ENCODE measurements around the gene SLC1A2. TPM values are rescaled to one million over a fixed set of nuclear protein-coding genes. Genes with fewer than 3 reads are reported as not detected.

SLC1A2 gene
- total RNA-seq, 1 experiment from 2014 or later: 1.7 TPM

DNA sequence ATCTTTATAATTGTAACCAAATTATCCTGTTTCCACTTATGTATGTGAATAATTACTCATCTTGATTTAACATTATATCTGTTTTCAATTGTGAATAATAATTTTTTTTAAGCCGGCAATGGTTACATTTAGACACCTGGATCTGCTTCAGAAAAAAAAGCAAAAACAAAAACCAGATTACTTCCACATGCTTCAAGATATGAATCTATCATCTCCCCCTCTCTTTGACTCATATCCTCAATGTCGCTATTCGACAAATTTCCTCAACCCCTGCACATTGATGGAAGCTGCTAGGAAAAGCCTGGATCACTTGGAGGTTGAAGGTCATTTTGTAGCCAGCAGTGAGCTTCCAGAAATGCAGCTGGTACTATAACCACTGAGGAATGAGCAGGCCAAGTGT is 42.7 kb downstream of the SLC1A2 start:
- DNase-seq (ENCODE audit: low spot score): no peak

DNA sequence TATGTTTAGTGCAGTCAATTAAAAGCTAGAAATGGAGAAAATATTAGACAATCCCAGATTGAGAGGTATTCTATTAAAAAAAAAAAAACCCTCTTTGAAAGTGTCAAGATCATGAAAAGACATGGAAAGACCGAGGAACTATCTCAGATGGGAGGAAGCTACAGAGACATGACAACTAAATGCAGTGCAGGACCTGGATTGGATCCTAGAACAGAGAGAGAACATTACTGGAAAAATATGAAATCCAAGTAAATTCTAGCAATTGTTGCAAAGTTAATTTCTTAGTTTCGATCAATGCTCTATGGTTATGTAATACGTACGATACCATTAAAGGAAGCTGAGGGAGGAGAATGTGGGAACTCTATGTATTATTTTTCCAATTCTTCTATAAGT is 43.2 kb downstream of the SLC1A2 start:
- no peak for DNase-seq (ENCODE audit: low spot score)

DNA sequence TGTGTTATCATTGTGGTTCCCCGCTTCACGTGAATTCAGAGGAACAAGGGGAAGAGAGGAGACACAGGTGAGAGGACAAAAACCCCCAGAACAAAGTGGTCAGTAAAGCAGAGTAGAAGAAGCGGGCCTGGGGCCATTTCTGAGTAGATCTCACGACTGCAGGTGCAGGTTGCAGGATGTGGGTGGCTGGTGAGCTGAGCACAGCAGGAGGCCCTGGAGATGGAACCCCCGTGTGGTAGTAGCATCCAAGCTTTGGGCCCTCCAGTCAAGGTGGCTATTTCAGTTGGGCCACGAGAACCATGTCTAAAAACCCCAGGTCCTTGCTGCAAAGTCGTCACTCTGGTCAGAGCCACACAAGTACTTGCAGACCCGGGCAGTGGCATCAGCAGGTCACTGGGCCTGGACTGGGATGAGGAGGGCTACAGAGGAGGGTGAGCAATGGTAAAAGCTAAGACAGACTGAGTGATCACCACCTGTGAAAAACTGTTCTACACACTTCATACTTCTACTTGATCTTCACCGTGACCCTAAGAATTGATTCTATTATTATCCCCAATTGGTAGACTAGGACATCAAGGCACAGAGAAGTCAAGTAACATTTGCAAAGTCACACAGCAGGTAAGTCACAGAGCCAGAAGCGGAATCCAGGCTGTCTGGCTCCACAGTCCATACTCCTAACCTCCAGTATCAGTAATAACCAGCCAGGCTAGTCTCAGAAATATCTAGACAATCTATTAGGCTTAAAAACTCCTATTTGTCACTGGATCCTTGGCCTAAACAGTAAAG is 43.8 kb downstream of the SLC1A2 start:
- DNase-seq (ENCODE audit: low spot score): no peak

DNA sequence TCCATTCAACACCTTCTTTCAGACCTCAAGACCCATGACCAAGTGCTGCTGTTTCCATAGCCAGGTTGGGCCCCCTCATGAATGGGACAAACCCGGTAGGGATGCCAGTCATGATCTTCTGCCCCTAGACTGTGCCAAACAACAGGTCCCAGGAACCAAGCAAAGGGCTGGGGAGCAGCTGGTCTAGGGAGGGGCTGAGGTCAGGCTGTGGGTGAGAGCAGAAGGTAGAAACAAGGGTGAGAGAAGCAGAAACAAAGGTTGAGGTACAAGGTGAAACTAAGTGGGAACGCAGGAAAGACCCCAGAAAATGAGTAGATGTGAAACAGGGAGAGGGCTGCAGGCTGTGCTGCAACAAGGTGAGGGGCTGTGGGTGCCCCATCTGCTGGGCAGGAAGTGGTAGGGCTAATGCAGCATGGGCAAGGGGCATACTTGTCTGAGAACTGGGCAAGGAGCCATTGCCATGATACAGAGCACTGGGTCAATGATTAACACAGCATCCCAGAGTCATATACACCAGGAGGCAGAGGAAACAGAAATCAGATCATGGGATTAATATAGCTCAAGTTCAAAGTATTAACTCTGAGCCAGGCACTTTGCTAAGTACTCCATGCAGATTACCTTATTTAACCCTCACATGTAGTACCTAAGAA is 45.9 kb downstream of the SLC1A2 start:
- peak; percentile 32 for DNase-seq (ENCODE audit: low spot score)

DNA sequence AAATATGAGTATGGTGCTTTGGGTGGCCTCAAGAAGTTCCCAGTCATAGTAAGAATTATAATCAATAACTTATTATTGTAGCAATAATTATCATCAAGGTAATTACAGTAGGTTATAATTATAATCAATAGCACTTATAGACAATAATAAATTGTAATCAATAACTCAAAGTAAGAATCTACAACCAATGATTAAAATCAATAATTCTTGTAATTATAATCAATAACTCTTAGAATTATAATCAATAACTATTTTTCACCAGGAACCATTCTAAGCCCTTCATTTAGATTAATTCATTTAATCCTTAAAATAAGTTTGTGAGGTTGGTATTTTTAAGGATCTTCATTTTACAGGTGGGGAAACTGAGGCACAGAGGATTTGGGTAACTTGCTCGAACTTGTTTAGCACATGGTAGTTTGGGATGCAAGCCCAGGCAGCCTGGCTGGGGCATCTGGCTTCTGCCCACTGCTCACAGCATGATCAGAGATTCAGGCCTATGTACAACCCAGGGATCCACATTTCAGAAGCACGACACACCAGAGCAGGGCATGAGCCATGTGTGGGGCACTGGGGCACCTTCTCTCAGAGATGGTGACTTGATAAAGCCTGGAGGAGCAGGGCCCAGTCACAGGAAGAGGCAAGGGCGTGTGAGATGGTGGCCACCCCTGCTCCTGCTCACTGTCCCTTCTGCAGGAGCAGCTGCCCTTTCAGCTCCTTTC is 46.6 kb downstream of the SLC1A2 start:
- no peak for DNase-seq (ENCODE audit: low spot score)

DNA sequence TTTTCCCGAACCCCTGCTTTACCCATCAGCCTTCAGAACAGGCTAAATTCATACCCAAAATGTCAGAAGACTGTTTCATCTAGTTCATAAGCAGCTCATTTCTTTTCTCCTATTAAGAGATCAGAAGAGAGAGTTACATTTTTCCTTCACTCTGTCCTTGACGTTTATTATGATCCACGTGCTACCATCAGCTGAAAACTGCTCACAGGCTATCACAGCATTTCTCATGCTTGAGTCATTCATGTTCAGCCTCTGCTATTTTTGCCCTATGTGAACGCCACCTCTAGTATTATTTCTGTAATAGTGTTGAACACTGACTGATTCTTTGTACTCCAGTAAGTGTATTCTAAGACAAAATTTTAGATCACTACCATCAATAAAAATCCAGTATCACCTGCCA is 51.9 kb downstream of the SLC1A2 start:
- no peak for DNase-seq (ENCODE audit: low spot score)

DNA sequence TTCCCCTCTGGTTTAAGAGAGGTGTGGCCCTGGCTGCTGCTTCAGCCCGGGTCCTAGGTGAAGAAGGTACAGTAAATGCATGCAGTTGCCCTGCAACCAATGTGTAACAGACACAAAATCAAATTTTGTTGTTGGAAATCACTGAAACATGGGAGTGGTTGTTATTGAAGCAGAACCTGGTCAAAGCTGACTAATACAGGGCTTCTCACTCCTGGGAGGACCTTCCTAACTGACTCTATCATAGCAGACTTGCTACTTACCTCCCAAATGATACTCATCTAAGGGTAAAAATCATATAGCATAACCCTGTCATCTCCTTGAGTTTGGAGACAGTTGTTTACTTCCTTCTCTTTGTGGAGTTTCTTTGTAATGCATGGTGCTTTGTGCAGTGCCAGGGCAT is 52.6 kb downstream of the SLC1A2 start:
- DNase-seq (ENCODE audit: low spot score): no peak

DNA sequence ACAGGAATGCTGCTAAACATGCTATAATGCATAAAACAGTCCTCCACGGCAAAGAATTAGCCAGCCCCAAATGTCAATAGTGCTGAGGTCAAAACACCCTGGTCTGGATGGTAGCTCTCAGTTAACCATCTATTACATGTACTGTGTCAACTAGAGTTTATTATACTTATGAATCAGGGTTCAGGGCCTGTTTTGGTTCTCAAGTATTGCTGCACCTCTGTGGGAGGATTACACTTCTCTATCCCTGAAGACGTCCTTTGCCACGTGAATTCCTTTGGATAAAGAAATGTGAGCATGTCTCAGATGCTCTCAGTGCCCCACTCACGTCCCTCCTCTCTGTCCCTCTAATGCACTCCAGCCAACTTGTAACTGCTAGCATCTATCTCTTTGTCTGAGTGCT is 53.4 kb downstream of the SLC1A2 start:
- no peak for DNase-seq (ENCODE audit: low spot score)

DNA sequence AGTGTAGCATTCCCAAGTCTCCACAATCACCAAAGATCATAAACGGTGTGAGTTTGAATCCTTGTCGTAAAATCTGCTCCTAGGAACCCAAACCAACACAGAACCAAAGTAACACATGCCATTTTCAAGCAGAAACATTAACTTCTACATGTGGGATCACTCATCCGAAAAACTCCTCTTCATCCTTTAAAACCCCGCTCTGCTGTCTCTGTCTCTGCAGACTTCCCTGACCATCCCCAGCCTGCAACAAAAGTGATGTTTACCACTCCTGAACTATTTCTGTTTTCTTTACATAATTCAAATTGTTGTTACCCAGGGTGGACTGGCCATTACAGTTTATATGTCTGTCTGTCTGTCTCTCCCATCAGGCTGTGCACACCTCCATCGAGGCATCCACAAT is 54.0 kb downstream of the SLC1A2 start:
- DNase-seq (ENCODE audit: low spot score): no peak

DNA sequence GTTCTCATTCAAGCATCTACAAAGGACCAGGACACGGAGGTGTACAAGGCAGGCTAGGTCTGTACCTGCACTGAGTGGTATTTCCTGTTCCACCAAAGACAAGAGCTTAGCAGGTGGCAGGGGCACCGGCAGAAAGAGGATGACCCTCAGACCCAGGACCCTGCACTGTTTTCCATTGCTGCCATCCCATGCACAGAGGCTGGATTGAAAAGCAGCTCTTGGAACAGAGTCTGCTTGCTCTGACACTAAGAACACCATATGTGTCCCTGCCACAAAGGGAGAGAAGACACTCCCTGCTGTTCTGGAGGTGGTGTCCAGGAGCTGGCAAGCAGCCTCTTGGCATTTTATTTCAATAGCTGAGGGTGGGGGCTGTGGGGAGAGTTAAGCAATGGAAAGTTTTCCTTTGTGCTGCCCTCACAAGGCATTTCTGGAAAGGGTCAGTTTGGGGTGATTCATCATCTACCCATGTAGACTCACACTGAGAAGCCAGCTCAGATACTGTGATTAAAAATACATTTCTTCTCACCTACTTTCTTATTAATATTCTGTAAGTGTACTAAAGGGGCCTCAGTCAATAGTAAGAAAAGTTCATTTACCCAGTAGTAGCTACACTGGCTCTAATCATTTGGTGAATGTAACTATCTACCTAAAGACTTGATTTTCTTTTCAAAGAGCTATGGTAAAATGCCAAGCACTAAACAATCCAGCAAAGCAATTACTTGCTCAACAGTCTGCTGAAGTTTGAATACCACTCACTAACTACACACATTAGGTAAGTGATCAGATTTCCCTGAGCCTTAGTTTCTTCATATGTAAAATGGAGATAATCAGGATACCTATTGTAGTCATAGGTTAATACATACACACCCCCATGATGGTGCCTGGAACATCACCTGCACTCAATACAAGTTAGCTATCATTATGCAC is 55.2 kb downstream of the SLC1A2 start:
- DNase-seq (ENCODE audit: low spot score): peak; percentile 92

DNA sequence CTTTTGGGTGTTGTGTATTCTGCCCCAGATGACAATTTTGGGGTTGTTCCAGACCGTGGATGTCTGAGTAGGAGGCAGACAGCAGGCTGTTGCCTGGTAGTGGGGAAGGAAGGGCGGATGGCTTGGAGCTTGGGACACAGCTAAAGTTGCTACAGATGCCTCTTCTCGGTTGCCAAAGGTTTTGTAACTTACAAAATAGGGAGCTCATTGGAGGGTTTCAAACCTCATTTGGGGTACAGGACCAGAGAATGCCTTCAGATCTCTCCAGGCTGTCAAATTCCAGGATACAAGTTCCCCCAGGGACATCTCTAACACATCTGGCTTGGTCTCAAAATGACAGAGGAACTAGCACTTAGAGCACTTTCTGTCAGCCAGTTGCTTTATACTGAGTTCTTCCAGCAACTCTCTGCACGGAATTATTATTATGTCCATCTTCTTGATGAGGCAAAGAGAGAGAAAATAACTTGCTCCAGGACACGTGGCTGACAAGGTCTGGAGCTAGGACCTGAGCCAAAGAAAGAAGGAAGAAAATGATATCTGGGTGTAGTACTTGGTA is 56.0 kb downstream of the SLC1A2 start:
- DNase-seq (ENCODE audit: low spot score): no peak

DNA sequence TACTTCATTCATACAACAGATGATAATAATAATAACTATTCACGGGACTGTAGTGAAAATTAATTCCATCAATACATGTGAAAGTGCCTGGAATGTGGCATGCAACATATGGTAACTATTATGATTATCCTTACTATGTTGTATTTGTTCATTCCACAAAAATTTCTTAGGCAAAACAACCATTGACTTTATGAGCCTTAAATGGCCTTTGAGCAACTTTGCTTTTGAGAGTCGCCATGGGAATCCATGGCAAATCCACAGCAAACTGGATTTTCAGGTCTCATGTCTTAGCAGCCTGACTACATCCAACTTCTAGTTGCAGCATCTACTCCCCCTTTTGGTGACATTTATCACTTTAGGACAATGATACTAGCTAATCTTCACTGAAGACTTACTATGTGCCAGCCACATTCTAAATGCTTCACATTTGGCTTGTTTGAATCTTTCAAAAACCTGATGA is 56.8 kb downstream of the SLC1A2 start:
- DNase-seq (ENCODE audit: low spot score): no peak

DNA sequence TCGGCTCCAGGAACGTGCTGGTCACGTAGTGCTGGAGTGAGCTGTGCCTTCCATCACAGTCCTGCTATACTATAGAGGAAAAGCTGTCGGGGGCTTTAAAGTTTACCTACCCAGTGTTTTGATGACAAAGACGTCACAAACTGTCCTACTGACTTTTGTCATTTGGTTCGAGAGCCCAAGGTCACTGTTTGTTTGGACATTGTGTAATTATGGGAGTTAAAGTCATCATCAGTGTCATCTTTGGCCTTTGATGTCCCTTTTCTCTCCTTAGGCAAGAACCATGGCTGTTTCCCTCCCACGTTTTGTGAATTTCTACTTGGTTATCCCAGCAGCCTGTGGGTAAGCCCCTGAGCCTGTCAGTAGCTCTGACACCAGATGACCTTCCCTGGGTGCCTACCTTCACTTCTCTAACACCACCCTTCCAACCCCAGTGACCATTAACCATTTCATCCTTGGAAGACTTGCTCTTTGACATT is 59.3 kb downstream of the SLC1A2 start:
- DNase-seq (ENCODE audit: low spot score): no peak

DNA sequence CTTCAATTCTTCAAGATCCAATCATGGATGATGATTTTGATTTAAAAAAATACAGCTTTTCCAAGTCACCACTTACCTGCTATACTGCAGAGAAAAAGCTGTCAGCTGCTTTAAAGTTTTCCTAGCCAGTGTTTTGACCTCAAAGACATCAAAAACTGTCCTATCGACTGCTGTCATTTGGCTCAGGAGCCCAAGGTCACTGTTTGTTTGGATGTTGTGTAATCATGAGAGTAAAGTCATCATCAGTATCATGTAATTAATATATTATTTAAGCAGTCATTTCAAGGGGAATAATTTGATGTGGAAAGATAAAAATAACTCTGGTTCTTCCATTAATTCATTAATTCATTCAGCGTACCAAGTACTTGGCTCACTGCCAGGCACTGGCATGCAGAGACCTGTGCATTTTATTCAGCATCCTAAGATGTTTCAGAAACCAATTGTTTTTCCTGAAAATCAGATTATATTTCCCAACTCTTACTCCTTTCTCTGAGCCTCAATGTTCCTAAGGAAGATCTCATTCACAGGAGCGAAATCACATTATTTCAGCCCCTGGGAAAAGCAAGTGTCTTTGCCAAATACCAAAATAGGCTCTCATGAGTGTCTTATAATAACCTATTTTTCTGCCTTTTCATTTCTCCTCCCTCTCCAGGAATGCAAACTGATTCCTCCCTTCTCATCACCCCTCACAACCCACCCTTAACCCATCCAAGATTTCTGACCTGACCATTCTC is 59.9 kb downstream of the SLC1A2 start:
- no peak for DNase-seq (ENCODE audit: low spot score)

DNA sequence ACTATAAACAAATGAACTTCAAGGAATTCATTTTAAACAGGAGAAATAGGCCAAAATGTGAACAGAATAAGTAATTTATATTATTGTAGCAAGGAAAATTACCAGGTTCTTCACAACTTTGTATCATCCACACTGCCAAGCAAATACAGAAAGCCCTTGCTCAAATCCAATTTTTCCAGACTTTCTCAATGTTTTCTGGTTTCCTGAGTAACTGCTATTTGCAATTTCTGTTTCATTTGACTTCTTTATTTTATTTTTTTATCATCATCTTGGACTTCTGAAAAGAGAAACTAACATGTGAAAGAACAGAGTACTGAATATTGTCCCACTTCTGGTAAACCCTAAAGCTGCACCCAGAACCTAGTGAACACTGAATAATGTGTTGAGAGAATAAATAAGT is 61.0 kb downstream of the SLC1A2 start:
- DNase-seq (ENCODE audit: low spot score): no peak

DNA sequence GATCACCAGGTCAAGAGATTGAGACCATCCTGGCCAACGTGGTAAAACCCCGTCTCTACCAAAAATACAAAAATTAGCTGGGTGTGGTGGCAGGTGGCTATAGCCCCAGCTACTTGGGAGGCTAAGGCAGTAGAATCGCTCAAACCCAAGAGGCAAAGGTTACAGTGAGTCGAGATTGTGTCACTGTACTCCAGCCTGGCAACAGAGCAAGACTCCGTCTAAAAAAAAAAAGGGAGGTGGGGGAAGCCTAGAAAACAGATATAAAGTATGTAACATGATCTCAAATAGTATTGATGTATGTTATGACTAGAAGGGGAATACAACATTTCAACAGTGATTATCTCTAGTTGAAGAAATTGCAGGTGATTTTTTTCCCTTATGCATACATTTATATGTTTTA is 61.4 kb downstream of the SLC1A2 start:
- DNase-seq (ENCODE audit: low spot score): no peak

DNA sequence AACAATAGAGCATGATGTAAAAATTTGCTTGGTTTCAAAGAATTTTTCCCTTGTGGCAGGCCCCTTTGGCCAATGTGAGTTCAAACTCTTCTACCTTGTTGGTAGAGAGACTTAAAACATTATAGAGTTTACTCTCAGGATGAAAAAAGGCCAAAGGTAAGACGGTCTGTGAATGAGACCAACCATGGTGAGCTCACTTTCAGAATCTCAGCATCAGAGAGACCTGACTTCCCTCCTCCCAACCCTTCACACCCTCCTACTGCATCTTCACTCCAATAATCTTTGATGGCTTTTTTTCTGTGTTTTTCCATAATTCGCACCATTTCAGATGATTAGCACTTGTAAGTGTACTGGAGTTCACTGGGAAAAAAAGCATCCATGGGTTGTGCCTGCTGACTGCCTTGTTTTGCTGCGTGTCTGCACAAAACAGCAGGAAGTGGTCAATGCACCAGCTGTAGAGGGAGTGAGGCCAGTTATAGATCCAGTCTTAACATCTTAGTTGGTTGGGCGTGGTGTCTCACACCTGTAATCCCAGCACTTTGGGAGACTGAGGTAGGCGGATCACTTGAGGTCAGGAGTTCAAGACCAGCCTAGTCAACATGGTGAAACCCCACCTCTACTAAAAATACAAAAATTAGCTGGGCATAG is 64.1 kb downstream of the SLC1A2 start:
- DNase-seq (ENCODE audit: low spot score): no peak

DNA sequence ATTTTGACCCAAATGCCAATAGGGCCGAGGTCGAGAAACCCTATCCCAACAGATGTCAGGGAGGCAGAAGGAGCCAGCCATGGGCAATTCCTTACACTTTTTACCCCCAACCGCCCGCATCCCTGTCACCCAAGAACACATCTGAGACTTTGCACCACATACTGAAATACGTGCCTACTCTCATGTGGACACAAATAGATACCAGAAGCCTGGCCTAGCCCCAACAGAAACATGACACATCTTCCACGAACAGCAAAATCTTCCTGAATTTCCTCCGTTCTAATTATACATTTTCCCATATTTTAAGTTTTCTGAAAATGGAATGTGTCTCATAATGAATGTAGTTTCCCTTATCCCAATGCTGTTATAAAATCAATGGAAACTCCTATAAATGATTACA is 64.7 kb downstream of the SLC1A2 start:
- DNase-seq (ENCODE audit: low spot score): no peak

DNA sequence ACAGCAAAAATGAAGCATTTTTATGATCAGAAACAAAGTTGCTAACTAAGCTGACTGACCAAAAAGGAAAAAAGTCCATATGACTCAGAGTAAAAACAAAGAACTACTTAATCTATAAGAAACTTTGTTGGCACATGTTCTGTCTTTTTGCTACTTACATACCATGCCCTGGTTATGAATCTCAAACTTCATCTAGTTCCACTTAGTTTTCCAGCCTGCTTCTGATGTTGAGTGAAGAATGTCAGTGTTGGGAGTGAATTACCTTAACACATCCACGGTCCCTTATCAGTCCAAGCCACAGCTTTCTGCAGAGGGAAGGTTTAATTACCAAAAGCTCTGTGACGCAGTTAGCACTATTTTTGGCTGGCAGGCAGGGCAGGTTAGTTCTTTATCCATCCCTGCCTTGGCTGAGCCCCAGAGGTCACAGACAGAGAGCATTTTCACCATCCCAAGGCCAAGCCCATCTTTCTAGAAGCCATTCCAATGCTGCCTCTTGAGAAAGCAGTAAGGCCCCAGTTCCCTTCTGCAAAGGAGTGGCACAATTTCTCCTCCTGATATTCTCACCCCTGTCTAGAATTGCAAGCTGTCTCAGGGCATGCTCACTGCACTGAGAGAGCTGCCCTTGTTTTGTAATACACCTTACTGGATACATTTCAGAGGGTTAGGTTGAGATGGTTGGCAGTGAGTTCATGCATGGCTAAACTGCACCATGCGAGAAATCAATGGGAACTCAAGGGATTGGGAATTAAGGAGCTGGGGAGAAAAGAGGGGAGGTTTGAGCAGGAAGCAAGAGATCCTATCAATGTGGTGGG is 67.1 kb downstream of the SLC1A2 start:
- no peak for DNase-seq (ENCODE audit: low spot score)
